ENCODE data around the gene TFF3. TPM values are rescaled to one million over a fixed set of nuclear protein-coding genes. Genes with fewer than 3 reads are reported as not detected.
A peak's percentile ranks its signal among the peaks of the same experiment; 100 is the strongest.

Gene TFF3
- total RNA-seq, 2 donors from 2014 or later = 5.0 TPM

DNA sequence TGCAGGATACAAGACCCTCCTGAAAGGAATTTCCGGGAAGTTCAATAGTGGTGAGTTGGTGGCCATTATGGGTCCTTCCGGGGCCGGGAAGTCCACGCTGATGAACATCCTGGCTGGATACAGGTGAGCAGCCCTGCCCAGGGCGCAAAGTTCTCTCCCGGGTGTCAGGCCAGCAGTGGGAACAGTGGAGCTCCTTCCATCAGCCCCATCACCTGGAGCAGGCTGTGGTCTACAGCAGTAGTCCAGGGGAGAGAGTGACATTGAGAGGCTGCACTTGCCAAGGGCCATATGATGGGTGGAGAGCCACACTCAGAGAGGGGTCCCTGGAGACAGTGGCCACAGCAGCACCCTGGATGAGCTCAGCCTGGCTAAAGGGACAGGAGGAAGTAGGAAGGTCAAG lies 44.1 kb downstream of the TFF3 start:
- no peak for DNase-seq (ENCODE audit: low spot score)

DNA sequence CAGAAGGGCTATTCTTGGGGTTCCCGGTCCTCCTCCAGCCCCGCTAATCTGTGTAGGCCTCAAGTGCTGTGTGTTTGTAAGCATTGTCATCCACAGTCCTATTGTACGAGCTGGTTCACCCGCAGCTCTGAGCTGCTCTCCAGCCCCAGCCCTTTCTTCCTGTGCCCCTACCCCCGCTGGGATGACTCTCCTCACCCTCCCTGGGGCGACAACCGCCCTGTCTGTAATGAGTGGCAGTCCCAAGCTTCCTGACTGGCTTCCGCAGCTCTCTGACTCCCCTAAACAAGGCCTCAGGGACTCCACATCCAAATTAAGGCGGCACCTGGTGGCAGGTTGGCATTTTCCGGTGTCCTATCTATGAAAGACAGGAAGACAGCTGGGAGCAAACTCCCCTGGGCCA lies 45.8 kb downstream of the TFF3 start:
- H3K9me3 ChIP-seq = no peaks in the 10 kb centered on the region
- DNase-seq (ENCODE audit: low spot score) = no peak
- no peaks in the 10 kb centered on the region for H3K27me3 ChIP-seq
- peaks cover 0 to 14% of the 10 kb centered on the region in 2 donors for H3K4me1 ChIP-seq
- no peak overlapping the region for H3K4me3 ChIP-seq
- no peak overlapping the region for H3K27ac ChIP-seq
- TF ChIP-seq, protein P1, sequence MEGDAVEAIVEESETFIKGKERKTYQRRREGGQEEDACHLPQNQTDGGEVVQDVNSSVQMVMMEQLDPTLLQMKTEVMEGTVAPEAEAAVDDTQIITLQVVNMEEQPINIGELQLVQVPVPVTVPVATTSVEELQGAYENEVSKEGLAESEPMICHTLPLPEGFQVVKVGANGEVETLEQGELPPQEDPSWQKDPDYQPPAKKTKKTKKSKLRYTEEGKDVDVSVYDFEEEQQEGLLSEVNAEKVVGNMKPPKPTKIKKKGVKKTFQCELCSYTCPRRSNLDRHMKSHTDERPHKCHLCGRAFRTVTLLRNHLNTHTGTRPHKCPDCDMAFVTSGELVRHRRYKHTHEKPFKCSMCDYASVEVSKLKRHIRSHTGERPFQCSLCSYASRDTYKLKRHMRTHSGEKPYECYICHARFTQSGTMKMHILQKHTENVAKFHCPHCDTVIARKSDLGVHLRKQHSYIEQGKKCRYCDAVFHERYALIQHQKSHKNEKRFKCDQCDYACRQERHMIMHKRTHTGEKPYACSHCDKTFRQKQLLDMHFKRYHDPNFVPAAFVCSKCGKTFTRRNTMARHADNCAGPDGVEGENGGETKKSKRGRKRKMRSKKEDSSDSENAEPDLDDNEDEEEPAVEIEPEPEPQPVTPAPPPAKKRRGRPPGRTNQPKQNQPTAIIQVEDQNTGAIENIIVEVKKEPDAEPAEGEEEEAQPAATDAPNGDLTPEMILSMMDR (IDR thresholded peaks at IDR 0.05) = no peak
- H3K36me3 ChIP-seq = no peaks in the 10 kb centered on the region

More for the DNA sequence above, 44.1 kb downstream of the TFF3 start:
- Histone ChIP-seq H3K4me1 (peaks cover 0 to 14% of the 10 kb centered on the region in 2 donors), H3K4me3 (no peak overlapping the region), H3K27me3 (no peaks in the 10 kb centered on the region), H3K36me3 (no peaks in the 10 kb centered on the region), H3K9me3 (no peaks in the 10 kb centered on the region), H3K27ac (no peak overlapping the region)
- TF ChIP-seq, protein P1 (IDR thresholded peaks at IDR 0.05) = no peak

DNA sequence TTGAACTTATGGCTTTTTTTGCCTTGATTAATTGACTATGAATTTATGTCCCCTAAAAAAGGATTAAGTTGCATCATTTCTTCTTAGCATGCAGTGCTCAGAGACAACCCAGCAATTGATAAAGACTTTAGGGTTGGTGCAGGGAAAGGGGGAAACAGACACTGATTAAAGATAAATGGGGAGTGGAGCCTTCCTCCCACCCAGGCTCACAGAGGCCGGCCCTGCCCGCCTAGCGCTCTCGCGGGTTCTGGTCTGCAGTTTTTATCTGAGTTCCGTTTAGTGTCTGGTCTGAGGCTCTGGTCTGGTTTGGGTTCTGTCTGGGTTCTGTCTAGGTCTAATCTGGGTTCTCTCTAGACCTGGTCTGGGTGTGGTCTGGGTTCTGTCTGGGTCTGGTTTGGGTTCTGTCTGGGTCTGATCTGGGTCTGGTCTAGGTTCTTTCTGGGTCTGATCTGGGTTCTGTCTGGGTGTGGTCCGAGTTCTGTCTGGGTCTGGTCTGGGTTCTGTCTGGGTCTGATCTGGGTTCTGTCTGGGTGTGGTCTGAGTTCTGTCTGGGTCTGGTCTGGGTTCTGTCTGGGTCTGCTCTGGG lies 48.1 kb downstream of the TFF3 start:
- TF ChIP-seq, protein P1 (IDR thresholded peaks at IDR 0.05) = no peak
- Histone ChIP-seq H3K36me3 (no peaks in the 10 kb centered on the region), H3K4me1 (peaks cover 0 to 34% of the 10 kb centered on the region in 2 donors), H3K27ac (no peak overlapping the region), H3K27me3 (no peaks in the 10 kb centered on the region), H3K9me3 (no peaks in the 10 kb centered on the region), H3K4me3 (no peak overlapping the region)
- DNase-seq (ENCODE audit: low spot score) = no peak

DNA sequence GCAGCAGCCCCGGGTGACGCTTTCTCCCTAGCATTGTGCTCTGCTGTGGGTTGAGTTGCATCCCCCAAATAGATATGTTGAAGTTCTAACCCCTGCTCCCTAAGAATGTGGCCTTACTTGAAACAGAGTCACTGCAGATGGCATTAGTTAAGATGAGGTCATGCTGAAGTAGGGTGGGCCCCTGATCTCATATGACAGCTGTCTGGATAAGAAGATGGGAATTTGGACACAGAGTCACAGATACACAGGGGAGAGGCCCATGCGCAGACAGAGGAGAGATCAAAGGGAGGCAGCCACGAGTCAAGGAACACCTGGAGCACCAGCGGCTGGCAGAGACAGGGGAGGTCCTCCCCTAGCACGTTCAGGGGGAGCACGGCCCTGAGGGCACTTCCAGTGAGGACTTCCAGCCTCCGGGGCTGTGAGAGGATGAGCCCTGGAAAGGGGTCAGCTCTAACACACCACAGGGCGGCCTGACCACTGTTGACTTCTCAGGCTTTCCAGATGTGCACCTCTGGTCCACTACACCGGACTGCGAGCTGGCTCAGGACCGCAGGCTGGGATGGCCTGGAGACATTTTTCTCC lies 49.9 kb downstream of the TFF3 start:
- H3K9me3 ChIP-seq = no peaks in the 10 kb centered on the region
- no peak for DNase-seq (ENCODE audit: low spot score)
- no peaks in the 10 kb centered on the region for H3K36me3 ChIP-seq
- TF ChIP-seq, protein P1 (IDR thresholded peaks at IDR 0.05) = no peak
- no peak overlapping the region for H3K4me3 ChIP-seq
- H3K4me1 ChIP-seq = peaks cover 0 to 51% of the 10 kb centered on the region in 2 donors
- no peaks in the 10 kb centered on the region for H3K27me3 ChIP-seq
- no peak overlapping the region for H3K27ac ChIP-seq

DNA sequence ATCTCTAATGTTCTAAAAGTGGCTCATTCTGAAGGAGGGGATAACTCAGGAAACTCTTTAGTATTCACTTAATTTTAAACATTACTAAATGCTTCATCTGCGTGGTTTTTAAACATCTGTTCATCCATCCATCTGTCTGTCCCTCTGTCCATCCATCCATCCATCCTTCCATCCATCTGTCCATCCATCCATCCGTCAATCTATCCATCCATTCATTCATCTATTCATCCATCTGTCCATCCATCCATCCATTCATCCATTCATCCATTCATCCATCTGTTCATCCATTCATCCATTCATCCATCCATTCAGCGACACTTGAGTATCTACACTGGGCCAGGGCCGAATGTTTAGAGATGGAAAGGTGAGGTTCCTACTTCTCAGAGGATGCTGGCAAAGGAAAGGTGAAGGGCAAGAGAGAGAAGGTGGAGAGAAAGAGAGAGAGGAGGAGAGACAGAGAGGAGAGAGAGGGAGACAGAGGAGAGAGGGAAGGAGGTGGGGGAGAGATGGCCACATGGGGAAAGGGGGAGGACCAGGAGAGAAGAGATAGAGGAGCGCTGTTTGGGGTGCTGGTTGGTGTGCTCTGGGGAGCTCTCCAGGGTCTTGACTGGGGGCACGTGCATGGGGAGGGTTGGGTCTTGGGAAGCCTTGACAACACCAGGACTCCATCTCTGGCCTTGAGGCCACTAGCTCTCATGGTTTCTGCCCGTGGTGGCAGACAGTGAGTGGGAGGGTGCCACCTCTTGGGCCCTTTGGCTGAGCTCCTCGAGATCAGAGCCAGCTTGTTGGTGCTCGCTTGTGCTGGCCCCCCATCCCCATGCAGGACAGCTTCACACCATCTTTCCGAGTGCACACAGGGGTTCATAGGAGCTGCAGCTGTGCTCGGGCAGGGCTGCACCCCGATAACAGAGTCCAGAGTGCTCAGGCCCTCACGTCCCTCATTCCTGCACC lies 50.7 kb downstream of the TFF3 start:
- TF ChIP-seq, protein P1 (IDR thresholded peaks at IDR 0.05) = no peak
- Histone ChIP-seq H3K27me3 (no peaks in the 10 kb centered on the region), H3K9me3 (no peaks in the 10 kb centered on the region), H3K4me3 (no peak overlapping the region), H3K36me3 (no peaks in the 10 kb centered on the region), H3K4me1 (peaks cover 0 to 58% of the 10 kb centered on the region in 2 donors), H3K27ac (peak overlapping the region; percentile 60 to 73)
- DNase-seq (ENCODE audit: low spot score) = no peak
